Measurements from ENCODE around the gene TCF15.

- TF ChIP-seq, protein P1, sequence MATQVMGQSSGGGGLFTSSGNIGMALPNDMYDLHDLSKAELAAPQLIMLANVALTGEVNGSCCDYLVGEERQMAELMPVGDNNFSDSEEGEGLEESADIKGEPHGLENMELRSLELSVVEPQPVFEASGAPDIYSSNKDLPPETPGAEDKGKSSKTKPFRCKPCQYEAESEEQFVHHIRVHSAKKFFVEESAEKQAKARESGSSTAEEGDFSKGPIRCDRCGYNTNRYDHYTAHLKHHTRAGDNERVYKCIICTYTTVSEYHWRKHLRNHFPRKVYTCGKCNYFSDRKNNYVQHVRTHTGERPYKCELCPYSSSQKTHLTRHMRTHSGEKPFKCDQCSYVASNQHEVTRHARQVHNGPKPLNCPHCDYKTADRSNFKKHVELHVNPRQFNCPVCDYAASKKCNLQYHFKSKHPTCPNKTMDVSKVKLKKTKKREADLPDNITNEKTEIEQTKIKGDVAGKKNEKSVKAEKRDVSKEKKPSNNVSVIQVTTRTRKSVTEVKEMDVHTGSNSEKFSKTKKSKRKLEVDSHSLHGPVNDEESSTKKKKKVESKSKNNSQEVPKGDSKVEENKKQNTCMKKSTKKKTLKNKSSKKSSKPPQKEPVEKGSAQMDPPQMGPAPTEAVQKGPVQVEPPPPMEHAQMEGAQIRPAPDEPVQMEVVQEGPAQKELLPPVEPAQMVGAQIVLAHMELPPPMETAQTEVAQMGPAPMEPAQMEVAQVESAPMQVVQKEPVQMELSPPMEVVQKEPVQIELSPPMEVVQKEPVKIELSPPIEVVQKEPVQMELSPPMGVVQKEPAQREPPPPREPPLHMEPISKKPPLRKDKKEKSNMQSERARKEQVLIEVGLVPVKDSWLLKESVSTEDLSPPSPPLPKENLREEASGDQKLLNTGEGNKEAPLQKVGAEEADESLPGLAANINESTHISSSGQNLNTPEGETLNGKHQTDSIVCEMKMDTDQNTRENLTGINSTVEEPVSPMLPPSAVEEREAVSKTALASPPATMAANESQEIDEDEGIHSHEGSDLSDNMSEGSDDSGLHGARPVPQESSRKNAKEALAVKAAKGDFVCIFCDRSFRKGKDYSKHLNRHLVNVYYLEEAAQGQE (IDR thresholded peaks at IDR 0.05; ENCODE audit: insufficient read depth in 1 of 2, low read depth in 2 of 2, low read length in 2 of 2) = no peak
- TF ChIP-seq POLR2AphosphoS5 (IDR thresholded peaks at IDR 0.05; ENCODE audit: low read depth, low read length) (no peak), SIN3A (IDR thresholded peaks at IDR 0.05; ENCODE audit: borderline replicate concordance, insufficient read depth, low read length) (no peak), TAF1 (IDR thresholded peaks at IDR 0.05; ENCODE audit: borderline replicate concordance, insufficient read depth, low read length) (no peak)
Observed at GRCh38 chr20:574297-574942, 35.7 kb downstream of the TCF15 start.

Data from PFSK-1 (cell line).